NCI-H345 treated with DMSO at 0.1 percent for 48 hours (cell line): ENCODE results near the gene BACE1-AS.
"Not testable (repeated sequence)": the region's sequence is repeated elsewhere in the genome, so short reads cannot be mapped to it uniquely, and the experiment has no call there.

Experiments
- DNase-seq: peaks from one replicate; lab custom pipeline; 2025; ENCODE audit not compliant: unreplicated experiment; lab: John Stamatoyannopoulos, UW

Gene BACE1-AS

GRCh38 chr11:117319214-117319840, 28.2 kb downstream of the BACE1-AS start:
- DNase-seq = no peak

- DNase-seq = not testable (repeated sequence)
Observed at GRCh38 chr11:117327255-117327566, 36.1 kb downstream of the BACE1-AS start.

- peak; percentile 95 for DNase-seq
Observed at GRCh38 chr11:117327567-117328374, 36.6 kb downstream of the BACE1-AS start, which contains the start of gene CEP164. Gene CEP164 (plus strand): TSS chr11:117327854. CDS start chr11:117338587, 10,733 bp downstream.

- peak; percentile 11 for DNase-seq
Observed at GRCh38 chr11:117328375-117329010, 37.3 kb downstream of the BACE1-AS start.

- no peak for DNase-seq
Observed at GRCh38 chr11:117332843-117333242, 41.7 kb downstream of the BACE1-AS start.

- no peak for DNase-seq
Observed at GRCh38 chr11:117333917-117334316, 42.8 kb downstream of the BACE1-AS start.

- DNase-seq = no peak
Observed at GRCh38 chr11:117334896-117335295, 43.8 kb downstream of the BACE1-AS start.

GRCh38 chr11:117335399-117335798, 44.3 kb downstream of the BACE1-AS start:
- DNase-seq = no peak

- DNase-seq = no peak
Observed at GRCh38 chr11:117337076-117337475, 45.9 kb downstream of the BACE1-AS start.
